CD4-positive, alpha-beta memory T cell (primary cell): ENCODE data around the gene CAMK2A. TPM values are rescaled to one million over a fixed set of nuclear protein-coding genes. Genes with fewer than 3 reads are reported as not detected.
"Not testable (repeated sequence)": the region's sequence is repeated elsewhere in the genome, so short reads cannot be mapped to it uniquely, and the experiment has no call there.

Experiments used
- CTCF ChIA-PET: fragments of 350-600 bp; sonication (Branson Sonifier 250); formaldehyde crosslinking; loops from one replicate; lab custom pipeline; 2021; ENCODE audit warnings: inconsistent platforms; ENCODE audit not compliant: partially characterized antibody; lab: Charles Lee
- POLR2A ChIA-PET: fragments of 350-600 bp; sonication (Branson Sonifier 250); formaldehyde crosslinking; loops from one replicate; lab custom pipeline; 2021; ENCODE audit not compliant: partially characterized antibody; lab: Charles Lee
- DNase-seq, 5 donors: peaks; one replicate each; pipeline versions ENCODE4 v3.0.0 to v3.0.0-alpha.2; 2020 to 2022; ENCODE audit warnings: mixed read lengths in 1 of 5
- H3K27ac ChIP-seq: one replicate; pipeline ENCODE4 v1.7.0; 2013; ENCODE audit warnings: low read depth, low read length
- H3K27me3 ChIP-seq: 2 replicates; pipeline ENCODE4 v1.7.0; 2013; ENCODE audit warnings: mild to moderate bottlenecking, low read length, moderate library complexity; ENCODE audit not compliant: insufficient read depth
- H3K36me3 ChIP-seq: 2 replicates; pipeline ENCODE4 v1.7.0; 2013; ENCODE audit warnings: mild to moderate bottlenecking, low read length, moderate library complexity; ENCODE audit not compliant: insufficient read depth
- H3K4me1 ChIP-seq: 2 replicates; pipeline ENCODE4 v1.7.0; 2013; ENCODE audit warnings: mild to moderate bottlenecking, low read length, moderate library complexity; ENCODE audit not compliant: insufficient read depth
- H3K4me3 ChIP-seq, 2 donors: one replicate each; pipeline ENCODE4 v1.7.0; 2013; ENCODE audit warnings: low read length in 2 of 2, mild to moderate bottlenecking in 1 of 2
- H3K9me3 ChIP-seq, 2 donors: one replicate each; pipeline ENCODE4 v1.7.0; 2013; ENCODE audit warnings: low read length in 2 of 2, control low read depth in 1 of 2; ENCODE audit not compliant: control insufficient read depth in 1 of 2
- H3K27ac Mint-ChIP-seq, 7 donors: one replicate each; pipeline ENCODE4 v1.8.0; 2020 to 2021; ENCODE audit warnings: mixed read lengths in 7 of 7, mild to moderate bottlenecking in 6 of 7, inconsistent platforms in 3 of 7, moderate library complexity in 3 of 7
- H3K27me3 Mint-ChIP-seq, 2 donors: one replicate each; pipeline ENCODE4 v1.8.0; 2020 to 2021; ENCODE audit warnings: mixed read lengths in 2 of 2
- H3K36me3 Mint-ChIP-seq, 2 donors: one replicate each; pipeline ENCODE4 v1.8.0; 2020 to 2021; ENCODE audit warnings: mixed read lengths in 2 of 2, inconsistent platforms in 1 of 2, mild to moderate bottlenecking in 1 of 2
- H3K4me1 Mint-ChIP-seq, 4 donors: one replicate each; pipeline ENCODE4 v1.8.0; 2020 to 2021; ENCODE audit warnings: mixed read lengths in 4 of 4, mild to moderate bottlenecking in 1 of 4
- H3K4me3 Mint-ChIP-seq, 8 donors: one replicate each; pipeline ENCODE4 v1.8.0; 2020 to 2021; ENCODE audit warnings: mixed read lengths in 8 of 8, mild to moderate bottlenecking in 7 of 8, moderate library complexity in 6 of 8, inconsistent platforms in 3 of 8
- H3K9me3 Mint-ChIP-seq, 8 donors: one replicate each; pipeline ENCODE4 v1.8.0; 2020 to 2021; ENCODE audit warnings: mixed read lengths in 8 of 8, mild to moderate bottlenecking in 5 of 8, inconsistent platforms in 3 of 8, moderate library complexity in 1 of 8
- intact Hi-C: fragments of 100-400 bp; cut with micrococcal nuclease; formaldehyde crosslinking; loops from one replicate; pipeline ENCODE4 v1.15.1; 2023
- polyA plus RNA-seq, 2 donors: library from polyadenylated mRNA; unstranded; fragments of 300-500 nt; fragmentation: Illumina TruSeq; gene quantifications; one replicate each; pipeline ENCODE4 v1.2.3, GENCODE V29; 2021
- total RNA-seq, 2 experiments: library from RNA; stranded (reverse); gene quantifications; one replicate each; pipeline ENCODE4 v1.2.3, GENCODE V29; 2021

Gene CAMK2A
- total and polyA plus RNA-seq, 4 experiments from 2014 or later: not detected

- ChIA-PET POLR2A (no interaction called here), CTCF (no interaction called here)
- Mint-ChIP-seq H3K27me3 (peaks cover 0 to 7% of the 10 kb centered on the region in 2 donors), H3K36me3 (no peaks in the 10 kb centered on the region), H3K4me3 (no peak overlapping the region), H3K4me1 (no peaks in the 10 kb centered on the region), H3K27ac (no peak overlapping the region), H3K9me3 (no peaks in the 10 kb centered on the region)
- Histone ChIP-seq H3K4me1 (no peaks in the 10 kb centered on the region), H3K27ac (no peak overlapping the region), H3K36me3 (no peaks in the 10 kb centered on the region), H3K4me3 (no peak overlapping the region), H3K27me3 (no peaks in the 10 kb centered on the region), H3K9me3 (no peaks in the 10 kb centered on the region)
- intact Hi-C loops: no loop called here
- no peak for DNase-seq
These were observed 40.6 kb downstream of the CAMK2A start for GRCh38 chr5:150248946-150249345.

- intact Hi-C loops, H3K27me3 Mint-ChIP-seq, H3K4me3 Mint-ChIP-seq, H3K36me3 ChIP-seq, H3K4me1 ChIP-seq, H3K27me3 ChIP-seq, H3K4me3 ChIP-seq, DNase-seq, H3K9me3 Mint-ChIP-seq, H3K36me3 Mint-ChIP-seq, H3K9me3 ChIP-seq, H3K27ac ChIP-seq, H3K27ac Mint-ChIP-seq, POLR2A ChIA-PET, CTCF ChIA-PET, H3K4me1 Mint-ChIP-seq: not testable (repeated sequence)
These were observed 41.1 kb downstream of the CAMK2A start for GRCh38 chr5:150248493-150248892.

GRCh38 chr5:150247726-150248125 lies 41.8 kb downstream of the CAMK2A start:
- intact Hi-C loops: no loop called here
- H3K4me3 Mint-ChIP-seq: no peak overlapping the region
- H3K9me3 Mint-ChIP-seq: no peaks in the 10 kb centered on the region
- Histone ChIP-seq H3K27ac (no peak overlapping the region), H3K9me3 (no peaks in the 10 kb centered on the region), H3K4me3 (no peak overlapping the region), H3K36me3 (no peaks in the 10 kb centered on the region), H3K4me1 (no peaks in the 10 kb centered on the region), H3K27me3 (no peaks in the 10 kb centered on the region)
- H3K27me3 Mint-ChIP-seq: peaks cover 0 to 9% of the 10 kb centered on the region in 2 donors
- H3K27ac Mint-ChIP-seq: no peak overlapping the region
- H3K4me1 Mint-ChIP-seq: no peaks in the 10 kb centered on the region
- no peaks in the 10 kb centered on the region for H3K36me3 Mint-ChIP-seq
- no peak for DNase-seq
- ChIA-PET CTCF (no interaction called here), POLR2A (no interaction called here)

GRCh38 chr5:150246835-150247234 lies 42.7 kb downstream of the CAMK2A start:
- Mint-ChIP-seq H3K36me3 (no peaks in the 10 kb centered on the region), H3K4me1 (no peaks in the 10 kb centered on the region), H3K27me3 (peaks cover 0 to 9% of the 10 kb centered on the region in 2 donors), H3K27ac (no peak overlapping the region), H3K4me3 (no peak overlapping the region), H3K9me3 (no peaks in the 10 kb centered on the region)
- intact Hi-C loops: no loop called here
- Histone ChIP-seq H3K36me3 (no peaks in the 10 kb centered on the region), H3K4me3 (no peak overlapping the region), H3K27ac (no peak overlapping the region), H3K27me3 (no peaks in the 10 kb centered on the region), H3K9me3 (no peaks in the 10 kb centered on the region), H3K4me1 (no peaks in the 10 kb centered on the region)
- CTCF ChIA-PET: interaction anchor here (0.9 kb wide), 1 partner anchor 37 kb away, joined by 3 read pairs; no protein-coding TSS in a partner anchor
- POLR2A ChIA-PET: no interaction called here
- no peak for DNase-seq

GRCh38 chr5:150246429-150246828 lies 43.1 kb downstream of the CAMK2A start:
- no peaks in the 10 kb centered on the region for H3K9me3 Mint-ChIP-seq
- no peak for DNase-seq
- H3K36me3 Mint-ChIP-seq: no peaks in the 10 kb centered on the region
- H3K4me1 Mint-ChIP-seq: no peaks in the 10 kb centered on the region
- ChIA-PET CTCF (interaction anchor here (0.9 kb wide), 1 partner anchor 37 kb away, joined by 3 read pairs; no protein-coding TSS in a partner anchor), POLR2A (no interaction called here)
- Histone ChIP-seq H3K27ac (no peak overlapping the region), H3K27me3 (no peaks in the 10 kb centered on the region), H3K9me3 (no peaks in the 10 kb centered on the region), H3K4me3 (no peak overlapping the region), H3K36me3 (no peaks in the 10 kb centered on the region), H3K4me1 (no peaks in the 10 kb centered on the region)
- peaks cover 0 to 8% of the 10 kb centered on the region in 2 donors for H3K27me3 Mint-ChIP-seq
- no peak overlapping the region for H3K4me3 Mint-ChIP-seq
- no peak overlapping the region for H3K27ac Mint-ChIP-seq
- intact Hi-C loops: no loop called here

- Histone ChIP-seq H3K27ac (no peak overlapping the region), H3K9me3 (no peaks in the 10 kb centered on the region), H3K27me3 (no peaks in the 10 kb centered on the region), H3K4me1 (no peaks in the 10 kb centered on the region), H3K4me3 (no peak overlapping the region), H3K36me3 (no peaks in the 10 kb centered on the region)
- no peak overlapping the region for H3K4me3 Mint-ChIP-seq
- no peaks in the 10 kb centered on the region for H3K36me3 Mint-ChIP-seq
- H3K9me3 Mint-ChIP-seq: no peaks in the 10 kb centered on the region
- CTCF ChIA-PET: no interaction called here
- no peaks in the 10 kb centered on the region for H3K4me1 Mint-ChIP-seq
- H3K27ac Mint-ChIP-seq: no peak overlapping the region
- POLR2A ChIA-PET: no interaction called here
- no peak for DNase-seq
- intact Hi-C loops: no loop called here
- H3K27me3 Mint-ChIP-seq: peaks cover 0 to 6% of the 10 kb centered on the region in 2 donors
These were observed 43.8 kb downstream of the CAMK2A start for GRCh38 chr5:150245808-150246207.

GRCh38 chr5:150245111-150245789 lies 44.3 kb downstream of the CAMK2A start:
- H3K27me3 Mint-ChIP-seq: peaks cover 0 to 6% of the 10 kb centered on the region in 2 donors
- Histone ChIP-seq H3K27me3 (no peaks in the 10 kb centered on the region), H3K36me3 (no peaks in the 10 kb centered on the region), H3K27ac (no peak overlapping the region), H3K9me3 (no peaks in the 10 kb centered on the region), H3K4me1 (no peaks in the 10 kb centered on the region), H3K4me3 (no peak overlapping the region)
- intact Hi-C loops: no loop called here
- H3K4me1 Mint-ChIP-seq: no peaks in the 10 kb centered on the region
- H3K27ac Mint-ChIP-seq: no peak overlapping the region
- ChIA-PET CTCF (no interaction called here), POLR2A (no interaction called here)
- no peak overlapping the region for H3K4me3 Mint-ChIP-seq
- no peaks in the 10 kb centered on the region for H3K36me3 Mint-ChIP-seq
- DNase-seq: no peak
- no peaks in the 10 kb centered on the region for H3K9me3 Mint-ChIP-seq
